Upper lobe of right lung (tissue), 1 donor: ENCODE data around the gene PCDHB5. TPM values are rescaled to one million over a fixed set of nuclear protein-coding genes. Genes with fewer than 3 reads are reported as not detected.
A peak's percentile ranks its signal among the peaks of the same experiment; 100 is the strongest.
"Not testable (repeated sequence)": the region's sequence is repeated elsewhere in the genome, so short reads cannot be mapped to it uniquely, and the experiment has no call there.

ENCODE experiments used
- ATAC-seq: fragments of 200-7000 bp; cut with Tn5 transposase; one replicate; pipeline ENCODE4 v1.9.1; 2020; ENCODE audit warnings: mild to moderate bottlenecking, moderate library complexity
- DNase-seq: peaks from one replicate; pipeline ENCODE4 v3.0.0-alpha.2; 2020
- H3K27ac ChIP-seq: fragments of 200-600 bp; one replicate; pipeline ENCODE4 v1.8.0; 2022
- H3K27me3 ChIP-seq: fragments of 200-600 bp; one replicate; pipeline ENCODE4 v1.8.0; 2022; ENCODE audit warnings: mild to moderate bottlenecking
- H3K36me3 ChIP-seq: fragments of 200-600 bp; one replicate; pipeline ENCODE4 v1.8.0; 2022
- H3K4me1 ChIP-seq: fragments of 200-600 bp; one replicate; pipeline ENCODE4 v1.8.0; 2022
- H3K4me3 ChIP-seq: fragments of 200-600 bp; one replicate; pipeline ENCODE4 v1.8.0; 2022; ENCODE audit warnings: mild to moderate bottlenecking
- H3K9me3 ChIP-seq: fragments of 200-600 bp; one replicate; pipeline ENCODE4 v1.8.0; 2022
- CTCF ChIP-seq: fragments of 200-600 bp; IDR thresholded peaks from one replicate; pipeline ENCODE4 v1.8.0; 2022; ENCODE audit warnings: antibody characterized with exemption
- intact Hi-C: fragments of 100-400 bp; cut with DNase I; formaldehyde crosslinking; loops from one replicate; pipeline ENCODE4 v1.11.0; 2022
- total RNA-seq: library from RNA; stranded (reverse); fragmentation: NEBNext Ultra II Directional; extraction: Animal tissue kit (Norgen Biotek cat#: 25700); gene quantifications from one replicate; pipeline ENCODE4 v1.2.1, GENCODE V29; 2021
- donor health status: DM: no; HTN: yes; CAD: no; lungs with severe emphysema.

PCDHB5 gene
- total RNA-seq, 1 donor from 2014 or later: 2.3 TPM

- no peak for DNase-seq
- intact Hi-C loops: no loop called here
- H3K27me3 ChIP-seq: no peaks in the 10 kb centered on the region
- no peak overlapping the region for H3K4me3 ChIP-seq
- ATAC-seq: no peak
- H3K27ac ChIP-seq: no peak overlapping the region
- no peaks in the 10 kb centered on the region for H3K9me3 ChIP-seq
- no peaks in the 10 kb centered on the region for H3K36me3 ChIP-seq
- H3K4me1 ChIP-seq: no peaks in the 10 kb centered on the region
- no peak for TF ChIP-seq CTCF
These were observed 7.7 kb upstream of the PCDHB5 start for GRCh38 chr5:141127305-141127704.

GRCh38 chr5:141135718-141136266, 786 bp downstream of the PCDHB5 start:
- peak overlapping the region; percentile 29 for H3K4me3 ChIP-seq
- ATAC-seq (no peak), DNase-seq (no peak)
- H3K27ac ChIP-seq: no peak overlapping the region
- H3K4me1 ChIP-seq: no peaks in the 10 kb centered on the region
- peaks cover 24% of the 10 kb centered on the region for H3K9me3 ChIP-seq
- TF ChIP-seq CTCF: no peak
- no peaks in the 10 kb centered on the region for H3K27me3 ChIP-seq
- intact Hi-C loops: no loop called here
- no peaks in the 10 kb centered on the region for H3K36me3 ChIP-seq

- H3K27ac ChIP-seq, intact Hi-C loops, H3K36me3 ChIP-seq, H3K27me3 ChIP-seq, ATAC-seq, DNase-seq, H3K4me3 ChIP-seq, H3K4me1 ChIP-seq: not testable (repeated sequence)
- H3K9me3 ChIP-seq: peaks cover 24% of the 10 kb centered on the region
These were observed 2.3 kb downstream of the PCDHB5 start for GRCh38 chr5:141137346-141137745.

- Histone ChIP-seq H3K4me3 (peak within 1 kb of the TSS; percentile 7), H3K4me1 (no peaks in the 10 kb centered on the region), H3K27ac (no peak within 1 kb of the TSS), H3K9me3 (peaks cover 9% of the 10 kb centered on the region), H3K36me3 (no peaks in the 10 kb centered on the region), H3K27me3 (peaks cover 8% of the 10 kb centered on the region)
- DNase-seq: no peak
- peak; percentile 20 for TF ChIP-seq CTCF
- intact Hi-C loops: no loop called here
- no peak for ATAC-seq
These were observed 14.8 kb downstream of the PCDHB5 start, which contains the start of gene PCDHB6 for GRCh38 chr5:141149812-141150211. TSS of gene PCDHB6 (plus strand) at chr5:141150057. CDS start at chr5:141150258, 201 bp downstream.

- H3K9me3 ChIP-seq: peaks cover 9% of the 10 kb centered on the region
- no peaks in the 10 kb centered on the region for H3K4me1 ChIP-seq
- ATAC-seq (no peak), DNase-seq (no peak)
- intact Hi-C loops: no loop called here
- H3K4me3 ChIP-seq: peak overlapping the region; percentile 7
- peaks cover 5% of the 10 kb centered on the region for H3K27me3 ChIP-seq
- no peak for TF ChIP-seq CTCF
- H3K36me3 ChIP-seq: no peaks in the 10 kb centered on the region
- no peak overlapping the region for H3K27ac ChIP-seq
These were observed 15.4 kb downstream of the PCDHB5 start for GRCh38 chr5:141150224-141150992.

GRCh38 chr5:141150993-141151325, 16.0 kb downstream of the PCDHB5 start:
- DNase-seq (no peak), ATAC-seq (no peak)
- Histone ChIP-seq H3K36me3 (no peaks in the 10 kb centered on the region), H3K4me1 (no peaks in the 10 kb centered on the region), H3K27me3 (peaks cover 5% of the 10 kb centered on the region), H3K4me3 (no peak overlapping the region), H3K9me3 (peaks cover 9% of the 10 kb centered on the region), H3K27ac (no peak overlapping the region)
- no peak for TF ChIP-seq CTCF
- intact Hi-C loops: no loop called here

- ATAC-seq, H3K36me3 ChIP-seq, DNase-seq, H3K9me3 ChIP-seq, H3K27ac ChIP-seq, intact Hi-C loops, H3K4me1 ChIP-seq, H3K4me3 ChIP-seq: not testable (repeated sequence)
- H3K27me3 ChIP-seq: peaks cover 11% of the 10 kb centered on the region
These were observed 16.6 kb downstream of the PCDHB5 start for GRCh38 chr5:141151632-141152031.

GRCh38 chr5:141152096-141152495, 17.1 kb downstream of the PCDHB5 start:
- H3K9me3 ChIP-seq, DNase-seq: not testable (repeated sequence)
- H3K27me3 ChIP-seq: peaks cover 11% of the 10 kb centered on the region

More at GRCh38 chr5:141152096-141152495, 17.1 kb downstream of the PCDHB5 start:
- H3K36me3 ChIP-seq, H3K4me3 ChIP-seq, ATAC-seq, H3K27ac ChIP-seq, intact Hi-C loops, H3K4me1 ChIP-seq: not testable (repeated sequence)
